ENCODE data around the gene TRIM69. TPM values are rescaled to one million over a fixed set of nuclear protein-coding genes. Genes with fewer than 3 reads are reported as not detected.
"Not testable (repeated sequence)": the region's sequence is repeated elsewhere in the genome, so short reads cannot be mapped to it uniquely, and the experiment has no call there.

The TRIM69 gene
- total and polyA plus RNA-seq, 4 donors = 11.2 to 26.4 (median 17.2) TPM

DNA sequence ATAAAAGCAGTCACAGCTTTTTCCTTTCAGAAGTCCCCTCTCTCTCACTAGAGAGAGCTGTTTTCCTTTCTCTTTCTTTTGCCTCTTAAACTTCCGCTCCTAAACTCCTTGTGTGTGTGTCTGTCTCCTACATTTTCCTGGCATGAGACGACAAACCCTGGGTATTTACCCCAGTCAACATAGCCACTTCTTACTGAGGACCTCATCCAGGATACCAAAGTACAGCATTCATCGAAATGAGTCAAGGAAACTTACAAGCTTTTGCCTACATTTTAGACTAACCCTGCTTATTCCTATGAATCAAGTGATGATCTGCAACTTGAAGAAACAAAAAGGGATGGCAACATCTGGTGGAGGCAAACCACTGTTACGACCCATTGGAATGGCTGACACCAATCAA, 41.9 kb upstream of the TRIM69 start:
- Histone ChIP-seq H3K9ac (ENCODE audit: insufficient read depth in 1 of 2, low read length in 2 of 2) (no peak overlapping the region), H3K4me1 (ENCODE audit: control insufficient read depth in 5 of 5, insufficient read depth in 5 of 5, low read length in 5 of 5) (peaks cover 0 to 1% (median 0%) of the 10 kb centered on the region in 5 donors), H3K27ac (ENCODE audit: low read depth in 1 of 2, low read length in 1 of 2) (no peak overlapping the region), H3K27me3 (ENCODE audit: control insufficient read depth in 3 of 3, insufficient read depth in 3 of 3, low read length in 2 of 3) (no peaks in the 10 kb centered on the region), H3K9me3 (ENCODE audit: control insufficient read depth in 4 of 4, insufficient read depth in 3 of 4, low read length in 3 of 4) (no peaks in the 10 kb centered on the region), H3K4me3 (no peak overlapping the region), H3K36me3 (ENCODE audit: control insufficient read depth in 4 of 4, insufficient read depth in 4 of 4, low read length in 4 of 4) (no peaks in the 10 kb centered on the region)
- ATAC-seq (ENCODE audit: insufficient read depth, low FRiP score) (no peak), DNase-seq (no peak)
- WGBS, 2 donors = 76 to 88% methylated on average over 4 of the region's 4 CpGs
- TF ChIP-seq, protein P1, sequence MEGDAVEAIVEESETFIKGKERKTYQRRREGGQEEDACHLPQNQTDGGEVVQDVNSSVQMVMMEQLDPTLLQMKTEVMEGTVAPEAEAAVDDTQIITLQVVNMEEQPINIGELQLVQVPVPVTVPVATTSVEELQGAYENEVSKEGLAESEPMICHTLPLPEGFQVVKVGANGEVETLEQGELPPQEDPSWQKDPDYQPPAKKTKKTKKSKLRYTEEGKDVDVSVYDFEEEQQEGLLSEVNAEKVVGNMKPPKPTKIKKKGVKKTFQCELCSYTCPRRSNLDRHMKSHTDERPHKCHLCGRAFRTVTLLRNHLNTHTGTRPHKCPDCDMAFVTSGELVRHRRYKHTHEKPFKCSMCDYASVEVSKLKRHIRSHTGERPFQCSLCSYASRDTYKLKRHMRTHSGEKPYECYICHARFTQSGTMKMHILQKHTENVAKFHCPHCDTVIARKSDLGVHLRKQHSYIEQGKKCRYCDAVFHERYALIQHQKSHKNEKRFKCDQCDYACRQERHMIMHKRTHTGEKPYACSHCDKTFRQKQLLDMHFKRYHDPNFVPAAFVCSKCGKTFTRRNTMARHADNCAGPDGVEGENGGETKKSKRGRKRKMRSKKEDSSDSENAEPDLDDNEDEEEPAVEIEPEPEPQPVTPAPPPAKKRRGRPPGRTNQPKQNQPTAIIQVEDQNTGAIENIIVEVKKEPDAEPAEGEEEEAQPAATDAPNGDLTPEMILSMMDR (IDR thresholded peaks at IDR 0.05; ENCODE audit: control extremely low read depth, extremely low read depth) = no peak

DNA sequence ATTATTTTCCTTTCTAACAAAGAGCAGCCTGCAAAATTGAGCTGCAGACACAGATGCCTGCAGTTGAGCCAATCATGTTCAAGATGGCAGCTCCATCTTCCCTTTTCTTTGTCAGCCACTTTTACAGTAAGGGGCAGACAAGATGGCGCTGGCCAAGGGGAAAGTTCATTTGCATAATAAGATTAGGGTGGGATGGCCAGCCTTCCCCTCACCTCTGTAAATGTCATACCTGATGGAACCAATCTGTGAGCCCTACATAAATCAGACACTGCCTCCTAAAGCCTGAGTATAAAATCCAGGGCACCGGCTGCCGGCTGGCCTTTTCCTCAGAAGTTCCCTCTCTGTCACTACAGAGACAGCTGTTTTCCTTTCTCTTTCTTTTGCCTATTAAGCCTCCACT, 41.0 kb upstream of the TRIM69 start:
- DNase-seq (no peak), ATAC-seq (ENCODE audit: insufficient read depth, low FRiP score) (no peak)
- peaks cover 0 to 1% (median 0%) of the 10 kb centered on the region in 5 donors for H3K4me1 ChIP-seq (ENCODE audit: control insufficient read depth in 5 of 5, insufficient read depth in 5 of 5, low read length in 5 of 5)

DNA sequence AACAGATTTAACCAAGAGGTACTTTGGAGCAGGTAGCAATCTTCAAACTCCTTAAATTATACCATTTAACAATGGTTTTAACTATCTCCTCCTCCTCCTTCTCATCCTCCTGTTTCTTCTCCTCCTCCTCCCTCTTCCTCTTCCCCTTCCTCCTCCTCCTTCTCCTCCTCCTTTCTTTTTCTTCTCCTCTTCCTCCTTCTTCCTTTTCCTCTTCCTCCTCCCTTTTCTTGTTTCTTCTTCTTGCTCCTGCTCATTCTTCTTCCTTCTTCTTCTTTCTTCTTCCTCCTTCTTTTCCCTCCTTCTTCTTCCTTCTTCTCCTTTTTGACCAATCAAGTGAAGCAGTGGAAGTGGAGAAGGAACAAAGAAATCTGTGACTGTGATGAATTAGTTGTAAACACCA, 39.3 kb upstream of the TRIM69 start:
- Histone ChIP-seq H3K4me1 (ENCODE audit: control insufficient read depth in 5 of 5, insufficient read depth in 5 of 5, low read length in 5 of 5) (peaks cover 0 to 1% (median 0%) of the 10 kb centered on the region in 5 donors), H3K9me3 (ENCODE audit: control insufficient read depth in 4 of 4, insufficient read depth in 3 of 4, low read length in 3 of 4) (no peaks in the 10 kb centered on the region), H3K27me3 (ENCODE audit: control insufficient read depth in 3 of 3, insufficient read depth in 3 of 3, low read length in 2 of 3) (no peaks in the 10 kb centered on the region), H3K27ac (ENCODE audit: low read depth in 1 of 2, low read length in 1 of 2) (no peak overlapping the region), H3K9ac (ENCODE audit: insufficient read depth in 1 of 2, low read length in 2 of 2) (no peak overlapping the region), H3K36me3 (ENCODE audit: control insufficient read depth in 4 of 4, insufficient read depth in 4 of 4, low read length in 4 of 4) (no peaks in the 10 kb centered on the region), H3K4me3 (no peak overlapping the region)
- TF ChIP-seq, protein P1 (IDR thresholded peaks at IDR 0.05; ENCODE audit: control extremely low read depth, extremely low read depth) = no peak
- ATAC-seq (ENCODE audit: insufficient read depth, low FRiP score) (no peak), DNase-seq (no peak)

More for the DNA sequence above, 41.0 kb upstream of the TRIM69 start:
- no peaks in the 10 kb centered on the region for H3K36me3 ChIP-seq (ENCODE audit: control insufficient read depth in 4 of 4, insufficient read depth in 4 of 4, low read length in 4 of 4)
- no peak overlapping the region for H3K4me3 ChIP-seq
- H3K9me3 ChIP-seq (ENCODE audit: control insufficient read depth in 4 of 4, insufficient read depth in 3 of 4, low read length in 3 of 4) = no peaks in the 10 kb centered on the region
- H3K9ac ChIP-seq (ENCODE audit: insufficient read depth in 1 of 2, low read length in 2 of 2) = no peak overlapping the region
- H3K27me3 ChIP-seq (ENCODE audit: control insufficient read depth in 3 of 3, insufficient read depth in 3 of 3, low read length in 2 of 3) = no peaks in the 10 kb centered on the region
- WGBS, 2 donors = 80 to 96% methylated on average over 3 of the region's 3 CpGs
- TF ChIP-seq, protein P1 (IDR thresholded peaks at IDR 0.05; ENCODE audit: control extremely low read depth, extremely low read depth) = no peak
- no peak overlapping the region for H3K27ac ChIP-seq (ENCODE audit: low read depth in 1 of 2, low read length in 1 of 2)

DNA sequence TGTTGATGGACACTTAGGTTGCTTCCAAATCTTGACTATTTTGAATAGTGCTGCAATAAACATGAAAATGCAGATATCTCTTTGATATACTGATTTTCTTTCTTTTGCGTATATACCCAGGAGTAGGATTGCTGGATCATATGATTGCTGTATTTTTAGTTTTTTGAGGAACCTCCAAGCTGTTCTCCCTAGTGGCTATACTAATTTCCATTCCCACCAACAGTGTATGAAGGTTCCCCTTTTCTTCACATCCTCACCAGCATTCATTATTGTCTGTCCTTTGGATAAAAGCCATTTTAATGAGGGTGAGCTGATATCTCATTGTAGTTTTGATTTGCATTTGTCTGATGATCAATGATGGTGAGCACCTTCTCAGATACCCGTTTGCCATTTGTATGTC, 37.7 kb upstream of the TRIM69 start:
- Histone ChIP-seq H3K36me3 (ENCODE audit: control insufficient read depth in 4 of 4, insufficient read depth in 4 of 4, low read length in 4 of 4) (no peaks in the 10 kb centered on the region), H3K27ac (ENCODE audit: low read depth in 1 of 2, low read length in 1 of 2) (no peak overlapping the region), H3K9me3 (ENCODE audit: control insufficient read depth in 4 of 4, insufficient read depth in 3 of 4, low read length in 3 of 4) (no peaks in the 10 kb centered on the region), H3K27me3 (ENCODE audit: control insufficient read depth in 3 of 3, insufficient read depth in 3 of 3, low read length in 2 of 3) (no peaks in the 10 kb centered on the region), H3K4me3 (no peak overlapping the region), H3K9ac (ENCODE audit: insufficient read depth in 1 of 2, low read length in 2 of 2) (no peak overlapping the region), H3K4me1 (ENCODE audit: control insufficient read depth in 5 of 5, insufficient read depth in 5 of 5, low read length in 5 of 5) (peaks cover 0 to 1% (median 0%) of the 10 kb centered on the region in 5 donors)
- ATAC-seq (ENCODE audit: insufficient read depth, low FRiP score) (no peak), DNase-seq (no peak)
- TF ChIP-seq, protein P1 (IDR thresholded peaks at IDR 0.05; ENCODE audit: control extremely low read depth, extremely low read depth) = no peak
- WGBS, 2 donors = 84% methylated on average over 2 of the region's 2 CpGs

DNA sequence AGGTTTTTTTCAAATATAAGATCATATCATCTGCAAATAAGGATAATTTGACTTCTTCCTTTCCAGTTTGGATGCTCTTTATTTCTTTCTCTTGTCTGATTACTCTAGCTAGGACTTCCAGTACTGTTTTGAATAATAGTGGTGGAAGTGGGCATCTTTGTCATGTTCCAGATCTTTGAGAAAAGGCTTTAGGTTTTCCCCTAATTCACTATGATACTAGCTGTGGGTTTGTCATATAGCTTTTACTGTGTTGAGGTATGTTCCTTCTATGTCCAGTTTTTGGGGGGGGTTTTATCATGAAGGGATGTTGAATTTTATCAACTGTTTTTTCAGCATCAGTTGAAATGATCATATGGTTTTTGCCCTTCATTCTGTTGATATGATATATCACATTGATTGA, 35.7 kb upstream of the TRIM69 start:
- not testable (repeated sequence) for H3K4me3 ChIP-seq; H3K9ac ChIP-seq (ENCODE audit: insufficient read depth in 1 of 2, low read length in 2 of 2); ATAC-seq (ENCODE audit: insufficient read depth, low FRiP score); H3K27ac ChIP-seq (ENCODE audit: low read depth in 1 of 2, low read length in 1 of 2); H3K36me3 ChIP-seq (ENCODE audit: control insufficient read depth in 4 of 4, insufficient read depth in 4 of 4, low read length in 4 of 4); H3K9me3 ChIP-seq (ENCODE audit: control insufficient read depth in 4 of 4, insufficient read depth in 3 of 4, low read length in 3 of 4); DNase-seq; H3K4me1 ChIP-seq (ENCODE audit: control insufficient read depth in 5 of 5, insufficient read depth in 5 of 5, low read length in 5 of 5); H3K27me3 ChIP-seq (ENCODE audit: control insufficient read depth in 3 of 3, insufficient read depth in 3 of 3, low read length in 2 of 3)

Measured in lung (tissue), 12 donors.